SIG-M5 treated with dmso at 0.1 percent for 504 hours (cell line): ENCODE data around the gene KCTD1.
"Not testable (repeated sequence)": the region's sequence is repeated elsewhere in the genome, so short reads cannot be mapped to it uniquely, and the experiment has no call there.

Source experiments
- DNase-seq: peaks from one replicate; lab custom pipeline; 2025; ENCODE audit not compliant: unreplicated experiment; lab: John Stamatoyannopoulos, UW

KCTD1 gene

DNA sequence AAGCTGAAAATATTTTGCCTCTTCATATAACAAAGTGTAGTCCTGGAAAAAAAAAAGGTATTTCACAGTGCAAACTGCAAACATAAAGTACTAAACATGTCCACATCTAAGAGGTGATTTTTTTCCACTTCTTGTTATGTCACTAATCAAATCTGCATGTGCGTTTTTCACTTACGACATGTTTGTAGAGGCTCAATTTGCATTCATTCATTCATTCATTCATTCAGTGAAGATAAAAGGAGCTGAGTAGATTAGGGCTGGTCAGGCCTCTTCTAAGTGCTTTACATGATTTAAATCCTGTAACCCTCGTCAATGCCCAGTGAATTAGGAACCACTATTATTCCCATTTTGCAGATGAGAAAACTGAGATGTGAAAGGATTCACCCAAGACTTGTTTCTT lies 88.5 kb downstream of the KCTD1 start:
- no peak for DNase-seq

DNA sequence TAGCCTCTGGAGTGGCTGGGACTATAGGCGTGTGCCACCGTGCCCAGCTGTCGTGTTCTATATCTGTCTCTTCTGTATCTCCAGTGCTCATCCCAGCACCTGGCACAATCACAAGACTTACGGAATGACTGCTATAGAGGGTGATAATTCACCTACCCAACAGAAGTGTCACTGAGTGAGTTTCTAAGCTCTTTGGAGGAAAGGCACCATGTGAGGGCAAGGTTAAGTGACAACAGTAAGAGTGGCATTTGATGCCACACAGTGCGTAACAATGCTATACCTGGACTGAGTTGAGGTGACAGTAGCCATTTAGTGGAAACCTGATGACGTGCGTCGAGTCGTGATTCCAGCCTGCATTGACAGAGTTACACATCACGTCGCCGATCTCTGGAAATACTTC lies 89.0 kb downstream of the KCTD1 start:
- DNase-seq, result no peak

DNA sequence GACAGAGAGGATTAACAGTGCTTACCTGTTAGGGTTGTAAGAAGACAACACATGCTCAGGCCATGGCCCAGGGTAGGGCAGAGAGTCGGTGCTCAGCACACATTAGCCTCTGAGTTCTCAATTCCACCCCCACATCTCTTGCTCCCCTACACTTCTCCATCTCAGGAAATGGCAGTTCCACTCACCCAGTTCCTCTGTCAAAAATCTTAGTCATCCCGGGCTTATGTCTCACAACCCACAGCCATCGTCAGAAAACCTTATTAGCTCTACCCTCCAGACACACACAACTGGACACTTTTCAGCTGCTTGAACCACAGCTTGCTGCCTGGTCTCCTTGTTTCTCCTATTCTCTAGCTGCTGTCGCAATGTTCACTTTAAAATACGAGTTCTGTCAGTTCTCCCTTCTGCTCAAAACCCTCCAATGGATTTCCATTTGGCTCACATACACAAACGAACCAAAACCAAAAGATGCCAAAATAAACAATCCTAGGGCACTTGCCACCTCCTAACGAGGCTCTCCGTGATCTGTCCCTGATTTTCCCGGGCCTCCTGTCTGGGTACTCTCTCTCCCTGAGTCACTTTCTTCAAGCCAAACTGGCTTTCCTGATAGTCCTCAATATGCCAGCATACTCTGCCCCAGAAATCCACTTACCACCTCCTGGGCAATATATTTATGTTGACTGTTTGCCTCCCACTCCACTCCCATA lies 89.7 kb downstream of the KCTD1 start:
- peak; percentile 45 for DNase-seq

DNA sequence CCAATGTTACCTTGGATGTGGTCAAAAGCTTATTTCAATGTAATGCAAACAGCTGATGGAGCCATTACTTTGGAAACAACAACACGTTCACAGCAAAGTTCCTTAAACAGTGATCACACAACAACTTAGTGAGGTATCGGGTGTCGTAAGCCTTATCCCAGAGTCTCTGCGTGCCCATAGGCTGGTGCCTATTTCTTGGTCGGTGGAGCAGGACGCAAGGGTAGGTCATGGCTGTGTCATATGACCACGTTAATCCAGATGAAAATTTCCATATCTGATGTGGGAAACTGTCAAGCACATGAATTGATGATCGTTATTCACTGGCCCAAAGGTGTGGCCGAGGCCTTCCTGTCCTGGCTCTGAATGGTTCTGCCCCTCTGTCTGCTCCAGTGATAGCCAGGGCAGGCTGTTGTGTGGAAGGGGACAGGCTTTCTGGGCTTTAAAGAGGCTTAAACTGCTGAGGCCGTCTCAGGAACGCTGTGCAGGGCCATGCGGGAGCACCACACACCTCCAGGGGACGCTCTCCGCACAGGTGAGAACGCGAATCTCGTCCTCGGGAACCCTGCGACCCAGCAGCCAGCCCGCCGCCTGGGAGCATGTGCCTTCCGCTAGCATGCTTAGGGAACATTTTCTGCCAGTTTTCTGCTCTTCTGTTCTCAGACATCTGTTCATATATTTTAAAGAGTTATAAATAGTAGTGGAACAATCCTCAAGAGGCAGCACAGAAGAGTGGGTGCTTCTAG lies 90.6 kb downstream of the KCTD1 start:
- no peak for DNase-seq

DNA sequence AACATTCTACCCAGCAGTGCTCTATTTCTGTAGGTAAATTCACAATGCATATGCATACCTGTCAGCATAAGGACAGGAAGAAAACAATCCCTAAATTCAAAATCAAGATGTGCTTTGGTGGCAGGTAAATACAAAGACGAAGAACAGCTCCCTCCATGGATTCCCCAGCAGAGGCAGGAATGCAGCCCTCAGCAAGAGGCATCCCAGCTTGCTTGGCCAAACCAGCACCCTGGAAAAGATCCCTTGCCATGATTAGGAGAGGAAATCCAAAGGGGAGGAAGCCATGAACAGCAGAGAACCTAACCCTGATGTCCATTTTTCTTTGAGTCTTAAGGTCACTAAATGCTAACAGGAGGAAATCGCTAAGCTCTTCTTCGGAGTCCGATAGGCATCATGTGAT lies 91.2 kb downstream of the KCTD1 start:
- no peak for DNase-seq

DNA sequence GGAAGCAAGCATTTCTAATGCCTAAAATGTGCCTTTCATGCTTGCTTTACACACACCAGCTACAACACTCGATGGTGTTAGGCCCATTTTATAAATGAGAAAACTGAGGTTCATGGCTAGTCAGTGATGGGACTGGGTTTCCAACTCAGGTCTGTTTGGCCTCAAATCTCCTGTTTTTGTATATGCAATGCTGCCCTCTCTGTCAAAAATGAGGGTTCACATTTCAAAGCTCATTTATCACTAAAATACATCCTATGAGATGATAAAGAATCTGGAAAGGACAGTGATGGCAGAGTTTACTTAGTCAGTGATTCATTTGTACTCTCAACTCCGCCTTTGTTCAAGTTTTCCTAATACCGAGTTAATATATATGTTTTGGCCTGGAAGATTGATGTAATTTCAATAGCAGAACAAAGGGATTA lies 92.3 kb downstream of the KCTD1 start:
- no peak for DNase-seq

DNA sequence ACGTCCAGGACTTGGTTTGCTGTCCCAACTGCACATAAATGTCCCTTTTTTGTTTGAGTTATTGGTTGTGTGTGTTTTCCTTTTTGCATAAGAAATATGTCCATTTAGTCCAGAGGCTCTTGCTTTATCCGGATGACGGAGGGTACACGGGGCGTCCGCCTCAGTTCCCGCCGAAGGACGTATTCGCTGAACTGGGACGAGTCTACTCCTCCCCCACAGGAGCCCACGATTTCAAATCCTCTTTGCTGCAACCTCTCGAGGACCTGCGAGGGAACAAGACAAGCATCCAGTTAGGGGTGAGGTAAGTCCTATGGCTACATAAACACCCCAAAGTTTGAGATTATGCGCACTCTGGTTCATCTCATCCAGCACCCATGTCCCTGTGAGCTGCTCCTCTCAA lies 92.7 kb downstream of the KCTD1 start:
- DNase-seq, result no peak

DNA sequence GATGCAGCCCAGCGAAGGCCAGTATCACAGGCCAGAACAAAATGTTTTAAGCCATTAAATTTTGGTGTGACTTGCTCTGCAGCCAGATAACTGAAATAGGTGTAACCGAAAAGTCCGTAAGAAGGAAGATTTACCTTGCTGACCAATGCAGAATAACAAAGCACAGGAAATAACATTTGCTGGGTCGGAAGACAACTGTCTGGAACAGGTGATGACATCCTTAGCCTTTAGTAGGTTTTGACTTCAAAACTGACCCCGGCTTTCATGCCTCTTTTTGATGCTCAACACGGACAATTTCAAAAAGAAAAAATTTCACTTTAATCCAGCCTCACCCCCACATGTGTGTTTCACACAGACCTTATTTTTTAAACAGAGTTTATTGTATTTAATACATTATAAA lies 93.7 kb downstream of the KCTD1 start:
- DNase-seq, result no peak

DNA sequence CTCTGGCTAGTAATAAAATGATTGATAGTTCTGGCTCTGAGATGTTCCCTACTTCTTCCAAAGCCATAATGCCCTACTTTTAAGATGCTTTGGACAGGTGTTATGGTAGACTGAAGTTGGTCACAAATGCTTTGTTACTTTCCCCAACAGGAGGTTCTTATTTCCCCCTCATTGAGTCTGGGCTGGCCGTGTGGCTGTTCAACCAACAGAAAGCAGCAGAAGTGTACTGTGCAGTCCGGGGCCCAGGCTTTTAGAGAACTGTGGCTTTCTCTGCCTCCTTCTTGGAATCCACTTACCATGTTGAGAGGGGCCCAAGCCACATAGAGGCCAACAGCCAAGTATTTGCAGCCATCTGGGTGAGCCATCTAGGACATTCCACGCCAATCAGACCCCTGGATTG lies 94.2 kb downstream of the KCTD1 start:
- DNase-seq, result no peak

DNA sequence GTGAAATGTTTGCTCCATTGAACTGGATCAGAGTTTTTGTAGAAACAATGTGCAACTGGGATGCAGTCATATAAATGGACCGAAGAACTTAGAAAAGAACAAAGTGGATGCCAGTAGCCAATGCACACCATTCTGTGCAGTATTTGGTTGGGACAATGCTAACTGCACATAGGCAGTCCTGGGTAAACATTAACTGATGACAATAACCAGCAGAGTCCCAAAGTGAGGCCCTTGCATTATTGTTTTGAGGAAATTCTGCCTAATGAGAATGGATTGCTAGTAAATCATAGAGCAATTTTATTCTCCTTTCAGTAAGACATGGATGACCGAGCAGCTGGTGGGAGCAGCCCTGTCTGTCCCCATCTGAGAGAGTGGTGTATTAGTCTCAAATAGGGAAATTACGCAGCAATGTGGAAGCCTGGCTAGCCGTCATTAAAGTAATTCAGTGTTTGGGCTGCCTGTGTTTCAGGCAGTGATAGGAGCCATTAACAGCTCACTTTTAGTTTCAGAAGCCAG lies 94.9 kb downstream of the KCTD1 start:
- no peak for DNase-seq

DNA sequence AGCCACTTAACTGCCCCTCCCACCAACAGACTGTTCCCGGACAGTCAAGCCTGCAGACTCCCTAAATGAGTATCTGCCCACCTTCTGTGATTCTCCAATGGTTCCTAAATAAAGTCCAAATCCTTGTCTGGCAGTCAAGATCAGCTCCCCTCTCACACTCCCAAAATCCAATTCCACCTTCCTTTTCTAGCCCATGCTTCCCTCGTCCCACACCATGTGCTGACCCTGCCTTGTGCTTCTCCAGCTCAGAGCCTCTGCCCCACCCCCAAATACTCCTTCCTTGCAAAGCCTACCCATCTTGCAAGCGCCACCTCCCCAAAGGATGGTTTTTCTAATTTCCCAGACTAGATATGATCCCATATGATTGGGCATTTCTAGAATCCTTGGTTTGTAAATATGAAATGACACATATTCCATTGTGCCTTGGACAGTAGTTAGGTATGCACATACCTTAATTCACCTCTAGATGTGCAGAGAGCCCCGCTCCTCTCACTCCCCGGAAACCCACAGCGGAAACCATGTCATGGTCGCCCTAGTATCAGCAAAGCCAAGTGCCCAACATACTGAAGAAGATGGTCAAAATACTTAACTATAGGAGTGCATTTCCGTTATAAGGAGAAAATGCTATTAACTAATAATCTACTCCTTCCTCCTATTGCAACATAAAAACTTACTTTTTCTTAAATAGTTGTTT lies 97.2 kb downstream of the KCTD1 start:
- DNase-seq, result no peak

DNA sequence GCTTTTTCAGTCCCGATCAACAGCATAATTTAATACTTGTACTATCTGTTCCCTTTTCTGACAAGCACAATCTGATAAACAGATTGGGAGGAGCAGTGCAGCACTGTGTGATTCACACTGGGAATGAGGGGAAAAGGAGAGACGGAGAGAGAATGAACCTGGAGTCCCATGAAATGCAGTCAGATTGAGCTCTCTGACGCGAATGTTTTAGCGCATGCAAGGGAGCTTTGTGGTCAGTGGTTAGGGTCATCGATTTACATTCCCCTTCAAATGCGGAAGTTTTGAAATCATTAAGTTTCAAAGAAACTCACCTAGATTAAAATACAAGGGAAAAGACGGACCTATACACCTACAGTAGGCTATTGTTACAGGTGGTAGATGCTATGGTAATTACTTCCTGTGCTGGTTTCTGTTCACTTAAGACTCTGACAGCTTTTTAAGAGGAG lies 99.6 kb downstream of the KCTD1 start:
- no peak for DNase-seq

DNA sequence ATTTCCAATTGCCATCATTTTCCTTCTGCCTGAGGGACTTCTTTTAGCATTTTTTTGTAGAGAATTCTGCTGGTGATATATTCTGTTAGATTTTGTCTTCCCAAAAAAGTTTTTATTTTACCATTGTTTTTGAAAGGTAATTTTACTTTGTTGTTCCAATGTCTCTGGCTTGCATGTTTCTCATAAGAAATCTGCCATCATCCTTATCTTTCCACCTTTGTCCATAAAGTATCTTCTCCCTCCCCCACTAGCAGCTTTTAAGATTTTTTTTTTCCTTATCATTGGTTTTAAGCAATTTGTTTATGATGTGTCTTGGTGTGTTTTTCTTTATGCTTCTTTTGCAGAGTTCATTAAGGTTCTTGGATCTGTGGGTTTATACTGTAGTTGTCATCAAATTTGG lies 104.5 kb downstream of the KCTD1 start:
- DNase-seq, result no peak

DNA sequence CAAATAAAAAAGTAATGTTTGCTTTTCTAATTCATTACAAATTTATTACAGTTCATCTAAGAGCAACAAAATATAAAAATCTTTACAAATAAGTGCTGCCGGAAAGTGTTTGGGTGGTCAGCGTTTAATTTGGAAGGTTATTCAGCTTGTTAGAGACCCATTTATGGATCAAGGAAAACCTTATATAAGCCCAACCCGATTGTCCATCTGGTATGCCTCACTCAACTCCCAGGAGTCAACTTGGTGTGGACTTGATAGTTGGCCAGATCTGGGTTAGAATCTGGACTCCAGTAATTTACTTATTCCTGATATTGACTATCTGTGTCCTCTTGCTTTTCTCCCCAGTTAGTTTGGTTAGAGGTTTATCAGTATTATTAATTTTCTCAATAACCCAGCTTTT lies 106.2 kb downstream of the KCTD1 start:
- DNase-seq, result no peak

DNA sequence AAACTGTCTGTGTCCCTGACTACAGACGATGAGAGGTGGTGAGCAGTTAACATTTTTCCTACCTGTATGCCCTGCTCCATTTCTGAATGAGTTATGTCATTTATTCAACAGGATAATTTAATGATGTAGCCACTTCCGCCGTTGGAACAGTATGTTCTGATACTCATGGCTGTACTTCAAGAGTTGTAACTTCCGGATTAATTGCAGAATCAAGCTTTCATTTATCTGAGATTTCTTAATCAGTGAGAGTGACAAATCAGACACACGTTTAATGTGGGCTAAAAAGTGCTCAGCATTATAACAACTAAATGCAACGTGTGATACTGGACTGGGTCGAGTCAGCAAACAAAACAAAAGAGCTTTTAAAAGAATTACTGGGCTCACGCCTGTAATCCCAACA lies 107.7 kb downstream of the KCTD1 start:
- DNase-seq, result no peak

DNA sequence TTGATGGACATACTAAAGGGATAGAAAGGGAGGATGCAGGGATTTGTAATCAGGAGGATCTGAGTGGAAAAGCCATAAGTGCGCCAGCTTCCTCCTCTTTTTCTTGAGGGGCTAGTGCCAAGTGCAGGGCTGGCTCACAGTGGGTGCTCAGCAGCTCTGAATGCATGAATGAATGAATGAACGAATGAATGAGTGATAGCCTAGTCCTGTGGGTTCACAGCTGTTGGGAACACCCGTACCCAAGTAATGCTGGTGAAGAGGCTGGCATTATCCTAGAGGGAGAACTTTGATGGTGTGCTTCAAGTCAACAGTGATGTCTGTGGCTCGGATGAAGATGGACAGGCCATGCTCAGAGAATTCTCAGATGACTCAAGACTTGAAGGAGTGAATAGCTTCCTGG lies 108.8 kb downstream of the KCTD1 start:
- no peak for DNase-seq

DNA sequence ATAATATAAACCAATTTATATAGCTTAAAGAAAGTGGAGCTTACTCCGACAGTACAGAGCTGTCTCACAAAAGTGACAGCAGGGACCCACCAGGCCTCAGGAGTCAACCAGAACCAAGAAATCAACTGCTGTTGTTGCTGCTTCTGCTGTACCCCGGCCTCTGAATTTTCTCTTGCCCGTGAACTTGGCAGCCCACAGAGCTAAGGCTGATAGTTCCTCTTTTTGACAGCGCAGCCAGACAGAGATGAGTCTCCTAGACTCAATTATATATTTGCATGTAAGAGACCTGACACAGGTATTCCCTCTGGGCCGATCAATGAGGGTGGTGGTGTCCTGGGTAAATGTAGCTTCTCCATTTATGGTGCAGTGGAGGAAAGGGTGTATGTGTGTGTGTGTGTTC lies 109.4 kb downstream of the KCTD1 start:
- DNase-seq, result no peak

DNA sequence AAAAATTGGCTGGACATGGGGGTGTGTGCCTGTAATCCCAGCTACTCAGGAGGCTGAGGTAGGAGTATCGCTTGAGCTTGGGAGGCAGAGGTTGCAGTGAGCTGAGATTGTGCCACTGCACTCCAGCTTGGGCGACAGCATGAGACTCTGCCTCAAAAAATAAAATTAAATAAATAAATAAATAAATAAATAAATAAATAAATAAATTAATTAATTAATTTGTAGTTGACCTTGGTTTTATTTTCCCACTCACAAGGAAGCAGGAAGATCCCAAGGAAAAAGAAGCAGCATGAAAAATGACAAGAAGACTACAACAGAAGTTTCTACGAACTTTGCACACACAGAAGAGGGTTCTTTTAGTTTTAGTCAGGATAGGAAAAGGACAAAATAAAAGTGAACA lies 110.7 kb downstream of the KCTD1 start:
- not testable (repeated sequence) for DNase-seq

DNA sequence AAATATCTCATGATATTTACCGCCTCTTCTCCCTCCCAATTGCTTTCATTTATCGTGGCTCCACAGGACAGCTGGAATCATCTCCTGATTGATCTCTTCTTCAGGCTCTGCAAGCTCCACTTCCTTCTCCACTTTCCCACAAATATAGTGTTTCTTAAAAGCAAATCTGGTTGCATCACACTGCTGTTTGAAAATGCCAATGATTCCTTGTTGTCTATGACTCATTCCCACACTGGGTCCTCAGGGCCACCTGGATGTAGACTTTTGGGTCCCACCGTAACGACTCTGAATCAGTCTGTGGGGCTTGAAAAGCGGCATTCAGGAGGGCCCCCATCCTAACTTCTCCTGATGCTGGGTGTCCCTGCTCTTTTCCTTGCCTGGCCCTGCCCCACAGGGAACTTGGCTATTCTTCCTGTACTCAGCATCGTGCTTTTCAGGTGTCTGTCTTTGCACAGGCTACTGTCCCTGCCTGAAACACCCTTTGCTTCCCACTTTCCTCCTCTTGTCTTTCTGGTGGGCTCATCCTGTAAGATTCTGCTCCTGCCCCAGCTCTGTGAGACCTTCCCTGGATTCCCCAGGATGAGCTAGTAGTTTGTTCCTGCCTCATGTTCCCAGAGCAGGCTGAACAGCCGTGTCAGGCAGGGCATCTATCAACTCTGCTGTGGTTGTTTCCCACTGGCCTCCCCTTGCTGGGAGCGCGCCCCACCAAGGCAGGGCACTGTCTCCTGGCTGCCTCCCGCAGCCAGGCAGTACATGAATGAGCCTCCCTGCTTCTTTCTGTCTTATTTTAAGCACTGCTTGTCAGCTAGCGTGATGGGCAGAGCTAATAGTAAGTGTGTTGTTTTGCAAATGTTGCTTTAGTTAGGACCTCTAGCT lies 111.9 kb downstream of the KCTD1 start:
- no peak for DNase-seq

DNA sequence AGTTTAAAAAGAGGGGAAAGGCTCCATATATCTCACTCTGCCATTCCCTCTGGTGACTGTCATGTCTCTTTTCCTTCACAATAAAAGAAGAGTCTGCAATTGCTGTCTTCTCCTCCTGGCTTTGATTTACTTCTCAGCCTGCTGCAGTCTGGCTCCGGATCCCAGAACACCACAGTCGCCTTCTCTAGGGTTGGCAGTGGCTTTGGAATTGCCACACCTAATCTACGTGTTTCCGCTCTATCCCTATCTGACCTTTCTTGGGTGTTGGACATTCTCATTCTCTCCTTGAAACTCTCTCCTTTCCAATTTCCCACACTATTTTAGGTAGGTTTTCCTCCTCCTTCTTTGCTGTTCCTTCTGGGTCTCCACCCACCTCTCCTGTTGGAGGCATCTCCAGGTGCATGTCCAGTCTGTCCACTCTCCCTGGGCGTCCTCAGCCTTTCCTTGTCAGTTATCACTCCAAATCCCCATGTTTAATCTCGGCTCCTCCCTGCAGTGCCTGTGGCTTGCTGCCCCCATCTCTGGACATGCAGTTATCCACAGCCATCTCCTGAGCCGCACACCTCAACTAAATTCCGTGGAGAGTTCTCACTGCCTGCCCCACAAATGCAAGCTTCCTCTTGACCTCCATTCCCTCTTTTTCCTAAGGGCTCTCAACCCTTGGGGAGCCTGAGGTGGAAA lies 112.8 kb downstream of the KCTD1 start:
- DNase-seq, result no peak
